AG08395 (cell line): ENCODE data around the gene TRIM49B.
"Not testable (repeated sequence)": the region's sequence is repeated elsewhere in the genome, so short reads cannot be mapped to it uniquely, and the experiment has no call there.

Source experiments
- DNase-seq: peaks from one replicate; pipeline ENCODE4 v3.0.0; 2012; ENCODE audit warnings: mixed read lengths, low spot score

The TRIM49B gene, protein sequence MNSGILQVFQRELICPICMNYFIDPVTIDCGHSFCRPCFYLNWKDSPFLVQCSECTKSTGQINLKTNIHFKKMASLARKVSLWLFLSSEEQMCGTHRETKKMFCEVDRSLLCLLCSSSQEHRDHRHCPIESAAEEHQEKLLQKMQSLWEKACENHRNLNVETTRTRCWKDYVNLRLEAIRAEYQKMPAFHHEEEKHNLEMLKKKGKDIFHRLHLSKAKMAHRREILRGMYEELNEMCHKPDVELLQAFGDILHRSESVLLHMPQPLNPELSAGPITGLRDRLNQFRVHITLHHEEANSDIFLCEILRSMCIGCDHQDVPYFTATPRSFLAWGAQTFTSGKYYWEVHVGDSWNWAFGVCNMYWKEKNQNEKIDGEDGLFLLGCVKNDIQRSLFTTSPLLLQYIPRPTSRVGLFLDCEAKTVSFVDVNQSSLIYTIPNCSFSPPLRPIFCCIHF

DNA sequence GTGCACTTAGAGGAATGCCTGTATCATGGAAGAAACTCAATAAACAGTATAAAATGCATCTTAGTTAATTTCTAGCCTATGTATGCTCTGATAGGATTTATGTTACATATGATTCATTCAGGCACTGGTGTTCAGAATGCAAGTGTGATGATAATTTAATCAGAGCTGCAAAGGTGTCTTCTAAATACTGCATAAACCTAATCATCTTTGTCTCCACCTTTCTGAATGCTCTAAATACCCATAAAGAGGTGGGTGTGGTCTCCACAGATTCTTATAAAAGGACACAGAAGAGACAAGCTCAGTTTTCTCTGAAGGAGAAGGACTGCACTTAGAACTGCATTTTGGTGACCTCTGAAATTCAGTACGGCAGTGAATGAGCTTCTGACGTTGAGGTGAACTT is at the start of gene TRIM49B:
Gene TRIM49B (plus strand): TSS at position 301 of the 400 bp plus-strand sequence. CDS start 2,777 bp downstream, outside the sequence.
- DNase-seq: not testable (repeated sequence)

DNA sequence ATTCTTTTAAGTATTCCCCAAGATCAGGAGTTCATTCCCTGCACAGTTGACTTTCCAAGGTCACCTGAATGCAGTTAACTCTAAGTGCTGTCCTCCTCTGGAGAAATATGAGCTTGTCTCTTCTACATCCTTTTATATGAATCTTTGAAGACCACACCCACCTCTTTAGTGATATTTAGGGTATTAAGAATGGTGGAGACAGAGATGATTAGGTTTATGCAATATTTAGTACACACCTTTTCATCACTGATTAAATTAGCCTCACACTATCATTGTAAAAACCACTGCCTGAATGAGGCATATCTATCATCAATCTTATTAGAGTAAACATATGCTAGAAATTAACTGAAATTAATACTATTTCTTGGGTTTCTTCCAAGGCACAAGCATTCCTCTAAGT is 44.8 kb upstream of the TRIM49B start, which contains the start of gene TRIM51G:
Gene TRIM51G (minus strand): TSS at position 101 of the 400 bp plus-strand sequence. CDS start 2,190 bp downstream, outside the sequence.
- not testable (repeated sequence) for DNase-seq

DNA sequence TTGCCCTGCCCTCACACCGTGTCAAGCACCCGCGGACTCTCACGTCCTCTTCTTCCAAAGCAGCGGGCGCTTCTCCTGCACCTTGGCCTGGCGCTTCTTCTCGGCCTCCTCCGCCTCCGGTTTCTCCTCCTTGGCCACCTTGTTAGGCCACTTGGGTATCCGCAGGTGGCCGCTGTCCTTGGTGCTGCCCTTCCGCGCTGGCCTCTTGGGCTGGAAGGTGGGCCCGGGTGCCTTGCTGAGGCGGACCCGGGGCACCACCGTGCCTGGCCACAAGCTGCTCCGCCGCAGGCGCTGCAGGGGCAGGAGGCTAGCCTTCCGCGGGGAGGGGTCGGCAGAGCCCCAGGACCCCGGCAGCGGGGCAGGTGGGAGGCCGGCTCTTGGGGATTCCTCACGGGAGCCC is 19.6 kb downstream of the TRIM49B start:
- peak; percentile 1 for DNase-seq

DNA sequence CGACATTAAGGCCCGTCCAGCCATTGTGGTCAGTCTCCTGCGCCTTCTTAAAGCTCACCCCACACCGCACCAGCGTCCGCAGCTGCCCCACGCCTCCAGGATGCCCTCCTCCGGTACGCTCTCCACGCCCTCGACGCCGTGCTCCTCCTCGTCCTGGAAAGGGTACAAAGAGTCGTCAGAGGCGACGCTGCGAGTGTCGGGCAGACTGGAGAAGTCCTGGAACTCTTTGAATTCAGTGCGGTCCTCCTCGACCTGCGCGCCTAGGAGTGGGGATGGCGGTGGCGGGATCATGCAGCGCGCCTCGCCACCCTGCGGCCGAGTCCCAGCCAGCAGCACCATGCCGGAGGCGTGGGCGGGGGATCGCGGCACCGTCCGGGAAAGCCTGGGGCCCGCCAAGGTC is 21.2 kb downstream of the TRIM49B start:
- DNase-seq: not testable (repeated sequence)

DNA sequence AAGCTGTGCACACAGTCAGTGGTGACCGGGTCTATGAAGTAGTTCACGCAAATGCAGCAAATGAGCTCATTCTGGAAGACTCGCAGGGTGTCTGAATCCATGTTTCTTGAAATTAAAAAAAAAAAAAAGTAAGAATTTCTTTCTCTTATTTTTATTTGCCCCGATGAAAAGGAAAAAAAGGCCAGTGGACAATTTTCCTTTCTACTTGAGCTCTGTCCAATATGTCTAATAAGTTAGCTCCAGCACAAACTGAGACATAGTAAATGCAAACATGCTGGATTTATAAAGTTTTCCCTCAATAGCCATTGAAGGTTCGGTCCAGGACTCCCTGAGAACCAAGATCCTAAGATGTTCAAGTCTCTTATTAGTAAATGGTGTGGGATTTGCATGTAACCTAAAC is 30.4 kb downstream of the TRIM49B start, which contains the start of gene TRIM64C:
Gene TRIM64C (minus strand): TSS at position 101 of the 400 bp plus-strand sequence. CDS start 0 bp downstream, at position 101.
- not testable (repeated sequence) for DNase-seq

DNA sequence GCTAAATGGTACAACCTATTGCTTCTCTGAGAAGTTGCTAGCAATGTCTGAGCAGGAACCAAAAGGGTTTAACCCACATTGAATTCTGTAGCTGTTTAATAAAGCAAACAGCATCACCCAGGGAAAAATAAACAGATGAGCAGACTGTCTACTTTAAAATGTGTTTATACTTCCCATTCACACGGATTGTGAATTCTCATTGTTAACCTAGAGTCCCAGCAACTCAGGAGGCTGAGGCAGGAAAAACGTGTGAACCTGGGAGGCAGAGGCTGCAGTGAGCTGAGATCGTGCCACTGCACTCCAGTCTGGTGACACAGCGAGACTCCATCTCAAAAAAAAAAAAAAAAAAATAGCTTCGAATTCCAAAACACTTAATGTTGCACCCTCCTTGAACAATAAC is 41.3 kb downstream of the TRIM49B start:
- DNase-seq: not testable (repeated sequence)
